Loucy (cell line): ENCODE measurements around the gene ZBTB21.

Experiments
- H2AFZ ChIP-seq: fragments of 200-600 bp; sonication (generic); 2 replicates; pipeline ENCODE4 v1.6.0; 2016; ENCODE audit warnings: antibody characterized with exemption, mild to moderate bottlenecking, low read length, moderate library complexity
- H3F3A ChIP-seq: fragments of 200-600 bp; 2 replicates; pipeline ENCODE4 v1.6.0; 2016; ENCODE audit warnings: antibody characterized with exemption, low read depth, mild to moderate bottlenecking
- H3K27me3 ChIP-seq: fragments of 200-600 bp; sonication (generic); 2 replicates; pipeline ENCODE4 v1.6.1; 2014; ENCODE audit warnings: low read length, mild to moderate bottlenecking; ENCODE audit not compliant: insufficient read depth, poor library complexity, severe bottlenecking
- H3K36me3 ChIP-seq: fragments of 200-600 bp; sonication (generic); 2 replicates; pipeline ENCODE4 v1.6.1; 2016; ENCODE audit warnings: low read length; ENCODE audit not compliant: insufficient read depth
- H3K4me1 ChIP-seq: fragments of 200-600 bp; sonication (generic); 2 replicates; pipeline ENCODE4 v1.5.1; 2014; ENCODE audit warnings: low read length, mild to moderate bottlenecking; ENCODE audit not compliant: insufficient read depth, poor library complexity, severe bottlenecking
- H3K4me2 ChIP-seq: fragments of 200-600 bp; sonication (generic); 2 replicates; pipeline ENCODE4 v1.6.0; 2014; ENCODE audit warnings: antibody characterized with exemption, low read length, low read depth, mild to moderate bottlenecking; ENCODE audit not compliant: poor library complexity, severe bottlenecking
- H3K4me3 ChIP-seq: fragments of 200-600 bp; sonication (generic); 2 replicates; pipeline ENCODE4 v1.5.1; 2014; ENCODE audit warnings: low read length, mild to moderate bottlenecking, mixed read lengths; ENCODE audit not compliant: poor library complexity, severe bottlenecking
- H3K79me2 ChIP-seq: fragments of 200-600 bp; sonication (generic); 2 replicates; pipeline ENCODE4 v1.6.1; 2014; ENCODE audit warnings: low read length; ENCODE audit not compliant: insufficient read depth
- H3K9ac ChIP-seq: fragments of 200-600 bp; sonication (generic); 2 replicates; pipeline ENCODE4 v1.6.0; 2014; ENCODE audit warnings: mild to moderate bottlenecking, low read depth, low read length, moderate library complexity; ENCODE audit not compliant: poor library complexity, severe bottlenecking
- H3K9me2 ChIP-seq: fragments of 200-600 bp; sonication (generic); replicated peaks from 2 replicates; pipeline ENCODE4 v1.6.1; 2016; ENCODE audit warnings: low read depth, low read length, mixed read lengths
- H3K9me3 ChIP-seq: fragments of 200-600 bp; sonication (generic); 2 replicates; pipeline ENCODE4 v1.6.1; 2014; ENCODE audit warnings: mild to moderate bottlenecking, antibody characterized with exemption, low read length, low read depth; ENCODE audit not compliant: insufficient read depth
- H4K20me1 ChIP-seq: fragments of 200-600 bp; sonication (generic); 2 replicates; pipeline ENCODE4 v1.6.0; 2014; ENCODE audit warnings: antibody characterized with exemption, low read length, mild to moderate bottlenecking; ENCODE audit not compliant: insufficient read depth, poor library complexity, severe bottlenecking
- EZH2phosphoT487 ChIP-seq: fragments of 200-600 bp; IDR thresholded peaks from 2 replicates; pipeline ENCODE4 v1.6.1; 2018; ENCODE audit warnings: antibody characterized with exemption, mild to moderate bottlenecking, moderate library complexity, borderline replicate concordance
- TF ChIP-seq, protein P1 (sequence below): fragments of 200-600 bp; sonication (generic); conservative IDR thresholded peaks from 2 replicates; pipeline ENCODE4 v1.5.1; 2014; ENCODE audit warnings: mild to moderate bottlenecking, antibody characterized with exemption, low read length

Gene ZBTB21

DNA sequence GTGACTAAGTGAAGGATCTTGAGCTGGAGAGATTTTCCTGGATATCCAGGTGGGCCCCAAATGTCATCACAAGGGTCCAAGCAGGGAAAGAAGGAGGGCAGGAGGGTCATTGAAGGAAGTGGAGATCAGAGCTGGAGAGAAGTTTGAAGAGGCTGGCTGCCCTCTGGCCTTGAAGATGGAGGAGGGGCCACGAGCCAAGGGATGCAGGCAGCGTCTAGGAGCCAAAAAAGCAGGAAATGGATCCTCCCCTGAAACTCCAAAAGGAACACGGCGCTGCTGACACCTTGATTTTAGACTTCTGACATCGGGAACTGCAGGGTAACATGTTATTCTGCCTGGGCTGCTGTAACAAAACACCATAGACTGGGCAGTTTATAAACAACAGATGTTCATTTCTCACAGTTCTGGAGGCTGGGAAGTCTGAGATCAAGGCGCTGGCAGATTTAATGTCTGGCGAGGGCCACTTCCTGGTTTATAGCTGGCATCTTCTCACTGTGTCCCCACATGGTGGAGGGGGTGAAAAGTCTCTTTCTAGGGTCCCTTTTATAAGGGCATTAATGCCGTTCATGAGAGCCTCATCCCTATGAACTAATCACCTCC is 28.8 kb upstream of the ZBTB21 start:
- Histone ChIP-seq H3K9ac (no peak overlapping the region), H3K4me2 (no peak overlapping the region), H3K27me3 (no peaks in the 10 kb centered on the region), H3K9me2 (no peaks in the 10 kb centered on the region), H3K9me3 (no peaks in the 10 kb centered on the region), H3K36me3 (no peaks in the 10 kb centered on the region), H4K20me1 (no peaks in the 10 kb centered on the region), H3K4me1 (peaks cover 14% of the 10 kb centered on the region), H2AFZ (peak overlapping the region; percentile 11; the same call in 1 of the 2 replicates), H3K4me3 (no peak overlapping the region), H3K79me2 (no peaks in the 10 kb centered on the region), H3F3A (no peaks in the 10 kb centered on the region)
- no peak for TF ChIP-seq EZH2phosphoT487
- TF ChIP-seq, protein P1, sequence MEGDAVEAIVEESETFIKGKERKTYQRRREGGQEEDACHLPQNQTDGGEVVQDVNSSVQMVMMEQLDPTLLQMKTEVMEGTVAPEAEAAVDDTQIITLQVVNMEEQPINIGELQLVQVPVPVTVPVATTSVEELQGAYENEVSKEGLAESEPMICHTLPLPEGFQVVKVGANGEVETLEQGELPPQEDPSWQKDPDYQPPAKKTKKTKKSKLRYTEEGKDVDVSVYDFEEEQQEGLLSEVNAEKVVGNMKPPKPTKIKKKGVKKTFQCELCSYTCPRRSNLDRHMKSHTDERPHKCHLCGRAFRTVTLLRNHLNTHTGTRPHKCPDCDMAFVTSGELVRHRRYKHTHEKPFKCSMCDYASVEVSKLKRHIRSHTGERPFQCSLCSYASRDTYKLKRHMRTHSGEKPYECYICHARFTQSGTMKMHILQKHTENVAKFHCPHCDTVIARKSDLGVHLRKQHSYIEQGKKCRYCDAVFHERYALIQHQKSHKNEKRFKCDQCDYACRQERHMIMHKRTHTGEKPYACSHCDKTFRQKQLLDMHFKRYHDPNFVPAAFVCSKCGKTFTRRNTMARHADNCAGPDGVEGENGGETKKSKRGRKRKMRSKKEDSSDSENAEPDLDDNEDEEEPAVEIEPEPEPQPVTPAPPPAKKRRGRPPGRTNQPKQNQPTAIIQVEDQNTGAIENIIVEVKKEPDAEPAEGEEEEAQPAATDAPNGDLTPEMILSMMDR, result no peak

DNA sequence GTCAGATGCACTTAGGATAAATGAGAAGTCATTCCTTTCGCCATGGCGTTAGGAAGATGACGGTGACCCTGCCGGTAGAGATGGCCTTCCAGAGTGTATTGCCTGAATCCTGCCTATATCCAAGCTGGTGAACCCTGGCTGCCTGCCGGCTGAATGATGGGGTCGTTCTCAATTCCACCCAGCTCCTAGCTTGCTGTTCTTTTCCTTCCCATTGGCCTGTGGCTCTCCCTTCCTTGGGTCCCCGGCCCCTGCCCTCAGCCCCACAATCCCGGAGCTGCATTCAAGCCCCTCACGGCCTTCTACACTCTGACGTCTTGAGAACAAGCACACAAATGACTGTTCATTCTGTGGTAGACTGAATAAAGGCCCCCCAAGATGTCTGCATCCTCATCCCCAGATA is 28.2 kb upstream of the ZBTB21 start:
- no peaks in the 10 kb centered on the region for H3K36me3 ChIP-seq
- no peak overlapping the region for H3K9ac ChIP-seq
- no peaks in the 10 kb centered on the region for H3K27me3 ChIP-seq
- no peaks in the 10 kb centered on the region for H3F3A ChIP-seq
- H3K4me3 ChIP-seq, result no peak overlapping the region
- no peak overlapping the region for H2AFZ ChIP-seq
- no peak overlapping the region for H3K4me2 ChIP-seq
- TF ChIP-seq EZH2phosphoT487, result no peak
- TF ChIP-seq, protein P1, result no peak
- H3K9me2 ChIP-seq, result no peaks in the 10 kb centered on the region
- H4K20me1 ChIP-seq, result no peaks in the 10 kb centered on the region
- peaks cover 14% of the 10 kb centered on the region for H3K4me1 ChIP-seq
- H3K9me3 ChIP-seq, result no peaks in the 10 kb centered on the region
- H3K79me2 ChIP-seq, result no peaks in the 10 kb centered on the region

DNA sequence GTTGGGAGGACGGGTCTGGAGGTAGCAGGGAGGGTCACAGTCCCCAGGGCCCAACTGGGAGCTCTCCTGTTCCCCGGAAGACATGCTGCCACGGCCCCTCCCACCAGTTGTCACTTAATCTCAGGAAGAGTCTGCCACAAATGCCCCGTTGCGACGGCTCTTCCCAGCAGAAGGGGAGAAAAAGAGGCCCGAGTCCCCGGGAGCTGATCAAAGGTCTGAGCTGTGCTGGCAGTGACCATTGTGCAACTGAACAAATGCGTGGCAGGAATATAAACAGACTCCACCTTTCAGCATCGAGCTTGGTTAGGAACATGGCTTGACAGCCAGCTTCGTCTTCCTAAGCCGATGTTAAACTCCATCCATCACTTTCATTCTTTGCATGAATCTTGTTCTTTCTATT is 27.8 kb upstream of the ZBTB21 start:
- Histone ChIP-seq H2AFZ (no peak overlapping the region), H3F3A (no peaks in the 10 kb centered on the region), H3K4me2 (no peak overlapping the region), H3K79me2 (no peaks in the 10 kb centered on the region), H3K9ac (no peak overlapping the region), H3K4me3 (no peak overlapping the region), H3K4me1 (peaks cover 17% of the 10 kb centered on the region), H3K36me3 (no peaks in the 10 kb centered on the region), H3K27me3 (no peaks in the 10 kb centered on the region), H3K9me2 (no peaks in the 10 kb centered on the region), H4K20me1 (no peaks in the 10 kb centered on the region), H3K9me3 (no peaks in the 10 kb centered on the region)
- TF ChIP-seq, protein P1, result no peak
- TF ChIP-seq EZH2phosphoT487, result no peak
